CD4-positive, alpha-beta T cell treated with Interferon alpha-2 for 1 hour (primary cell): ENCODE measurements around the gene FRMD4A.
"Not testable (repeated sequence)": the region's sequence is repeated elsewhere in the genome, so short reads cannot be mapped to it uniquely, and the experiment has no call there.

Experiments
- DNase-seq, 2 donors: peaks; one replicate each; pipeline ENCODE4 v3.0.0-alpha.2; 2020 to 2022

FRMD4A gene

DNA sequence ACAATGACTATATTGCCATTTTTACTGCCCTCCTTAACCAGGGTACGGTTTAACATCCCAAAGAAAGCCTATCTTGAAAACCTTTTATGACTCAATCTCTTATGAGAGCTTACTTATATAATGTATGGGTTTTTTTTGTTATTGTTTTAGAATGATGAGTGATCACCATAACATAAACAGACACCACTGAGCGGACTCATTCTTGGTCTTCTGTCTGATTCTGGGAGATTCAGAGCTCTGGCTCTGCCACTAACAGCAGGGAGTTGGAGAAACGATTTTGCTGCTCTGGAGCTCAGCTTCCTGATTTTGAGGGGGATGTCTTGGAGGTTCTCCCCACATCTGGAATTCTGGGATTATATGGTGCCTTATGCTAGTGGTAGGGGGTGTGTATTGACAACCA, 244.1 kb downstream of the FRMD4A start:
- no peak for DNase-seq

DNA sequence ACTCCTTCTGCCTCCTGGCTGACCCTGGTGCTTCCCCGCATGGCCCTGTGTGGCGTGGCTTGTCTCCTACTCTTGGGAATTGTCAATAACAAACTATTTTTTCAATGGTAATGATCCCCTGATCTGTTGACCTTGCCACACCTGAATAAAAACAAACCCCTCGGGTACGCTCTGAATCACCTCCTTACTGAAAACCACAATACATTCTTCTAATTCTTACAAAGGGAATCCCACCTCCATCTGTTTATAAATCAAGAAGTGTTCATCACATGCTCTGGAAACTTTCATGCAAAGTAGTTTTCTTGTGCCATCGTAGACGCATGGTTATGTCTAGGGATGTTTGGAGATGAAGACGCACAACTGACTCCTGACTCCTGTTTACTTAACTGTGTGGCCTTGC, 245.8 kb downstream of the FRMD4A start:
- DNase-seq: no peak

DNA sequence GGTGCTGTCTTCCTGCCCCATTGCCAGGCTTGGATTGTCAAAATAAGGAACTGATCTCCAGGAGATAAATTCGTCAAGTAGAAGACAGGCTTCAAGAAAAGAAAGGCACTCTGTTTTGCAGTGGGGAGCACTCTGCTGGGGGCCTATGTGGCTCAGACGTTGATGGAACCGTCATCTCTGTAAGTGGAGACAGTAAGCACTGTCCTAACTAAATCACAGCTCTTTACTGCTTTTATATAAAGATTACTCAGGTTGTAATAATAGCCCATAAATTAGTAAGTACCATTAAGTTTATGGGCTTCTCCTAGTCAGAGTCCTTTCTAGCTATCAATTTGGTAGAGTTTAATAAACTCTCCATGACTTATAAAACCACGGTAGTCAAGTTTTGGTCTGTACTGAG, 249.9 kb downstream of the FRMD4A start:
- no peak for DNase-seq

DNA sequence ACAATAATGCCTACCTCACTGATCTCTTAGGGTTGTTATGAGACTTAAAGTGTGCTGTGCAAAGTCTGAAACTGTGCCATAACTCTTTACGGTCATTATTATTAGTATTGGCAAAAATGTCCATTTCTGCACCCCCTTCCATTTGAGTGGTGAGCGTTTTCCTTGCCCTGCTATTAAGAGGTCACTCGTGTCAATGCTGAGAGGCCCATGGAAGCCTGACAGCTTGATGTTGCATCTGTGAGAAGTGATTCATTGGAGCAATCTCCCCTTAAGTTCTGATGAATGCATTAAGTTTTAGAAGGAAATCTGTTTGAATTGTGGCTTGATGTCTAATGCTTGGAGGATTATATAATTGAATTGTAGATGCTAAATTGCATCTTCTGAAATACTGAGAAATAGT, 253.3 kb downstream of the FRMD4A start:
- DNase-seq: no peak

DNA sequence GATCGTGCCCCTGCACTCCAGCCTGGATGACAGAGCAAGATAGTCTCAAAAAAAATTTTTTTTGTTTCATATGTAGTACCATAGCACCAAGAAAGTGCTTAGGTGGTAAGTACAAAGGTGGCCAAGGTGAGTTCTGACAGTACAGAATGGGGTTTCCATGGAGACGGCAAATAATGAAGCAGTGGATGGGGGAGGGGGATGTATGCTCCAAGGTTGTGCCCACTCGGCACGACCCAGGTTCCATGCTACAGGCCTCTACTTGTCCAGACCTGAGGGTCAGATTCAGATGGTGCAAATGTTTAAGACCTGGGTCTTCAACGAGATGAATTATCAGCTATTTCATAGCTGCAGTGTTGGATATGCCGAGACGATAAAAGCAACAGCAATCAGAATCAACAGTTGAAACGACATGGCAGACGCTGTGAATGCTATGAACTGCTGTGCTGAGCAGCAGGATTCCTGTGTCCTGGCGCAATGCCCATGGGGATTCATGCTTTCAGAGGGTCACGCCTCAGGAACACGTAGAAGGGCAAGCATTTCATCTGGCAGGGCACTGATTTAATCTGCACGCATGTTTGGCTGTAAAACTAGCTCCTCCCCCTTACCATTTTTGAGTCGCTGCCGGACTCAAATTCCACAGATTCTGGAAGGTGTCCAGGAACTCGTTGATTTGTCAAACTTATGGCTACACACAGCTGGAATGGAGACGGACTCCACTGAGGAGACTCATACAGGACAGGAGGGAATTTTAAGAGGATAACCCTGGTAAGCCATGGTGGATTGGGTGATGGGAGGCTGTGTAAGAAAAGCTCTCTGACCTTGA, 256.5 kb downstream of the FRMD4A start:
- DNase-seq: no peak

DNA sequence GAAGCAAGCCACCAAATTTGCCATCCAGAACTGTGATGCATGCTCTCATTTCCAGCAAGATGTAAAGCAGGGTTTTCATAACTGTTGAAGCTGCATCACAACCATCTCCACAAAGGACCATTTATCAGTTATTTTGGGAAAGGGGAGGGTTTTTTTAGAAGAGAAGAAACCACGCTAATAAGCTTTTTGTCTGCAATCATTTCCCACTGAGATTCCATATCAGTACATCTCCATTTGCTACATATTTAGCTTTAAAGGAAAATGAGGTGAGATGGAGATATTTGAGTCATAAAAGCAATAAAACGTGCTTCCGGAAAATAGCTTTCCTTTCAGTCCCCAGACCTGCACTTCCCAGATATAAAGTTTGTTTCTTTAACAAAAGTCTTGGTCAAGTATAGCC, 258.2 kb downstream of the FRMD4A start:
- no peak for DNase-seq

DNA sequence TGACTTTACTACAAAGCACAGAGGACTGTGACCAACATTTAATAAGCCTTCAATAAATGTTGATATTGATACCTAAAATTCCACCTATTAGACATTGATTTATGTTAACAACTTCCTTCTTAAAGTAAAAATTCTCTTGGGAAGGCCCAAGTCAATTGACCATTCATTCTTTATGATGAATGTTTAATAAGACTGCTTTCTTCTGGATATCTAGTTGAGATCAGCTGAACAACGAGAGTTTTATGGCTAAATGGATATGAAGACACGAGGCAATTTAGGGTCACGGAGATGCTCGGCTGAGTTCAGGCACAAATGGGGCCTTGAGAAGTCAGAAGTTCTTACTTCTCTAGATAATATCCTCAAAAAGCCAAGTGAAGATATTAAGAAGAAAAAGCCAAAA, 258.8 kb downstream of the FRMD4A start:
- DNase-seq: no peak

DNA sequence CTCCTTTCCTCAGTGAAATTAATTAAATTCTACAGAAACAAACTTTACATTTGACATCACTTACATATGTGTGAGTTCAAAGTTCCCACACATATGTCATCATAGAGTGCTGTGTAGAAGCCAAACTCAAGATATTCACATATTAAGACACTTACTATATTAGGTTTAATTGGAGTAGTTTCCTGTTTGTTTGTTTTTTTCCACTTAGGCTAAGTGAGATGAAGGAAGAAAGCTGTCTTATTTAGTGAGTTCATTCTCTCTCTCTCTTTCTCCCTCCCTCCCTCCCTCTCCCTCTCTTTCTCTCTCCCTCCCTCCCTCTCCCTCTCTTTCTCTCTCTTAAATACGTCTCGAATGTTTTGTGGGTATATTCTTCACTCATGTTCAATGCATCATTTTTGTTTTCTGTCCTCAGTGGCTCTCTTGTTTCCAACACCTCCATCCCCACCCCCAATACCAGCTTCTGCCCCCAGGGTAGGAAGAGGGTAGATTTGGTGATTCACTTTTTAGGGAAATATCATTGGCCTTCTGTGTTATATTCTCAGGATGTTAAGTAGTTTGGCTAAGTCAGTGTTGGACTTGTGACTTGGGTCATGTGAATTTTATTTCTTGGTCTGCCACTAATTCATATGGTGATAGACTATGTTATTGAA, 262.0 kb downstream of the FRMD4A start:
- no peak for DNase-seq

DNA sequence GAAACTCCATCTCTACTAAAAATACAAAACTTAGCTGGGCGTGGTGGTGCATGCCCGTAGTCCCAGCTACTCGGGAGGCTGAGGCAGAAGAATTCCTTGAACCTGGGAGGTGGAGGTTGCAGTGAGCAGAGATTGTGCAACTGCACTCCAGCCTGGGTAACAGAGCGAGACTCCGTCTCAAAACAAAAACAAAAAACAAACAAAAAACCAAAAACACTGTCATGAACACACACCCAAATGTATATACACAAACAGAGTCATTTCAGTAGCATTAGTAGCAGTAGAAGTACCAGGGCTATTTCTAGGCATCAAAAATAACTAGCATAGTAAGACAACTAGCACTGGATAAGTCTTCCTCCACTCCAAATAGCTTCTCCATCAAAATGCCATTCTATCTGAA, 263.1 kb downstream of the FRMD4A start:
- not testable (repeated sequence) for DNase-seq

DNA sequence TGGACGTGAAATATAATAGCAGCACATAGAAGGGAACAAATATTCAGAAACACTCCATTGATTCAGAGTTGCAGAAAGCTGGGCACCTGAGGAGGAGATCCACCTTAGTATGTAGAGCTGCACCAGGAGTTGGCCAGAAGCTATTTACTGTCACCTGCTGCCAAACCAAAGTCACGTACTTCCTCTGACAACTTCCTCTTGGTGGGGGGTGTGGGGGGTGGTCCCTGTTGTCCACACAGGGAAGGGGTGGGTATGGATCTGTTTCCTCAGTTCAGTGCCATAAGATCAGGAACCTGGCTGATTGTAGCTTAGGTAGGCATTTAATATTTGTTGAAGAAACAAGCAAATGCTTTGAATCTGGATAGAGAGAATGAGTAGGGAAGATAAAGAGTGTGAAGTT, 264.6 kb downstream of the FRMD4A start:
- no peak for DNase-seq

DNA sequence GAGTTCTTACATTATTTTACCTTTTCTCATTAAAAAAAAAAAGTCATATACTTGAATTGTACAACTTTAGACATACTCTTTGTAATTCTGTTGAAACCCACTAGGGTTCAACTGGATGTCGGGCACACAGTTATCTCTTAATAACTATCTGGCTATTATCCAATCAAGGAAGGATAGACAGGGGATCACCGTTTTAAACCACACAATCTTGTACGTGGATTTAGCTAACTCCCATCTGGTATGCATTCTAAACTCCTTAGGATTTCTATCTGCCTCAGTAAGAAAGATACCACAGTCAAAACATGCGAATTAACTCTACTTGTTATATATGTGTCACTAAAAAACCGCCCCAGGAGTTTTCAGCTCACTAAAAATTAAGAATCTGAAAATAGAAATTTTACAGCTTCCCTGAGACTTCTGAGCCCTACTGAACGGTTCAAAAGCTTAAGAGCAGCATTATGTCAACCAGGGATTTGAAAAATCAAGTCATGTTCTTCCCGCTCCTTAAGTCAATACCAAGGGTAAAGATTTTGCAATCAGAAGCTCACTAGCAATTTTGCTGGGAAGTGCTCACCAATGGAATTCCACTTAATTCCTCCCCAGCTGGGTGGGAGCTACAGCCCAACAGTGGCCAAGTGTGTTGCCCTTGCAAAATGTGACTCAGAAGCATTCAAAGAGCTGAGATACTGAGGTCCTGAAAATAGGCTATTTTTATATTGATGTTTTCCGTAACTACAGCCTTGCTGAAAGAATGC, 267.0 kb downstream of the FRMD4A start:
- DNase-seq: no peak

DNA sequence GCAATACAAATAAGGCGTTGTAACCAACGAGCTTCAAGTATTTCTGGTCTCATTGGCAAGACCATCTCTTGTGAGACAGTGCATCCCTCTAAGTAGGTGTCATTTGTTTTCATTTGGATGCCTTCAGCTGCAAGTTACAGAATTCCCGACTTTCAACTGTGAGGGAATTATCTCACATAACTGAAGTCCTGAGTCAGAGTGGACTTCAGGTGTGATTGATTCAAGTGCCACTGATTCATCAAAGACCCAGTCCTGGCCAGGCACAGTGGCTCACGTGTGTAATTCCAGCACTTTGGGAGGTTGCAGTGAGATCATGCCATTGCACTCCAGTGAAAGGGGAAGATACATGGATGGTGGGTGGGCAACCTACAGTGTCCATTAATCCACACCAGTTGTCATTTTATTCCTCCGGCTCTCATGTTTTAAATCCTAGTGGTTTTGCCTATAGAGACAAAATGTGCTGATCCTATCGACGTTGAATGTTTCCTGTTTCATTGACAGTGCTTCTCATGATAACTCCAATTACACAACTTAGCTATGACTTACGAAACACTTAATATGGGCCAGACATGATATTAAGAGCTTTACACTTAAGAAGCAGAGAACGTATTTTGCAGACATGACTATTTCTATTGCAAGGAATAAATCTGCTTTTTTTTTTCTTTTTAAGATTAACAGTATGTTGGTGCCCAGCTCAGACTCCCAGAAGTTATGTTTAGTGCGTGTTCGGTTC, 268.0 kb downstream of the FRMD4A start:
- DNase-seq: no peak

DNA sequence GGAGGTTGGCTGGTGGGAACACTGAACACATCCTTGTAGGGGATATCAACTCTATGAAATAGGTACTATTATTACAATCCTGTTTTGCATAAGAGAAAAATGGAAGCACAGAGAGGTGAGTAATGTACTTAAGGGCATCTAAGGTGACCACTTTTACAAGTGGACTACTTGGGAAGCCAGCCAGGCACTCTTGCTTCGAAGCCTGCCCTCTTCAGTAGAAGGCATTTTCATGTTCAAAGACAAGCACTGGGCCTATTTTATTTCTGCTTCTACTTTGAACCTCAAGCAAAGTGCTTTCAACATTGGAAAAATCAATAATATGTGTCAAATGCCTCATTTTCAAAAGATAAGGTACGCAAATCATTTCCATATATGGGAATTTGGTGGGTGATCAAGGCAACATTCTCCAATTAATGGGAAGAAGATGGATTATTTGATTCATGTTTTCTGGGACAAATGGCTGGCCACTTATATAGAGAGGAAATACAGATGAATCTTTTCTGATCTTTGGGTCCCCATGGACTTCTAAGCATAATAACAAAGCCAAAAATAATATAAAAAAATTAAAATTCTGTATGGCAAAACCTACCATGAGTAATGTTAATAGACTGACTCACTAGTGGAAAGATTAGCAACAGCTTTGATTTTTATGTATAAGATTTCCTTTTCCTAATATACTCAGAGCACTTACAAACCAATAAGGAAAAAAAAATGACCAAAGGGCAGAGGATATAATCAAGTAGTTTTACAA, 270.2 kb downstream of the FRMD4A start:
- no peak for DNase-seq

DNA sequence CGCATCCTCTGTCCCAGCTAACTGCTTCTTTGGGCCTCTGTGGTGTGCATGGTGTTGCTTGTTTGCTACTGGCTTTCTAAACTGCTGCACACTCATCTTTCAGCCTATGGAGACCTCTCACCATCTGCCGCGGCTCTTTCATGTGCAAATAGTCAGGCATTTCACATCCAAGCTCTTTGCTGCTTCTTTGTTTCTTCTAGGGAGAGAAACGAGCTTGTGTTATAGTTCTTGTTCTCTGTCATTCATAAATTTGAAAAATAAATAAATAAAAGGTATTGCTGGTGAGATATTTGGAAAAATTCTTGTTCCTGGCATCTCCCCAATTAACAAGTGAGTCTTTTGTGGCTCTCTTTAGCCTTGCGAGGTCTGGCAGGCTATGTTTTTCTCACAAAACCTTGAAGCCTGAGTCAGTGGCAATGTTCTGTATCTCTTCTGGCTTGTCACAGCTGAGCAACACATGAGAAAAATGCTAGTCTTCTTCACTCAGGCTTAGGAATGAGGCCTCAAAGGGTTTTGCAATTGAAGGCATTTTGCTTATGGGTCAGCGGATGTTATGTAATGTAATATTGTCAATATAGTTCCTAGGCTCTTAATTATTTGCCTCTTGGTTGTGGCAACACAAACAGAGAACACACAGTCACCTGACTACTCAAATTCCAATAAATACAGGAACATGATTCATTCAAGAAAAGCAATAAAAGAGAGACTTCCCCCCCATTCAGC, 274.0 kb downstream of the FRMD4A start:
- DNase-seq: no peak

DNA sequence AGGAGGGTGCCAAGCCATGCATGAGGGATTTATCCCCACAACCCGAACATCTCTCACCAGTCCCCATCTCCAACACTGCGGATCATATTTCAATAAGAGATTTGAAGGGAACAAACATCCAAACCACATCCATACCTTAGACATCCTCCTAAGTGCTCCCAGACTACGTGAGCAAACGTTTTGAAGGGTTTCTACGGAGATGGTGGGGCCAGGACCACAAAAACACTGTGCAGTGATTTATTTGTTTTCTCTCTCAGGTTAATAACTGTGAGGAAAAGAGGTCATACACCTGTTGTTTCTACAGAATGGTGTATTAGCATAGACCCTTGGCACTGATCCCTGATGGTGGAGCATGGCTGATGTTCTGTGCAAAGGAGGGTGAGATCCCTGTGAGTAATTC, 277.8 kb downstream of the FRMD4A start:
- DNase-seq: no peak

DNA sequence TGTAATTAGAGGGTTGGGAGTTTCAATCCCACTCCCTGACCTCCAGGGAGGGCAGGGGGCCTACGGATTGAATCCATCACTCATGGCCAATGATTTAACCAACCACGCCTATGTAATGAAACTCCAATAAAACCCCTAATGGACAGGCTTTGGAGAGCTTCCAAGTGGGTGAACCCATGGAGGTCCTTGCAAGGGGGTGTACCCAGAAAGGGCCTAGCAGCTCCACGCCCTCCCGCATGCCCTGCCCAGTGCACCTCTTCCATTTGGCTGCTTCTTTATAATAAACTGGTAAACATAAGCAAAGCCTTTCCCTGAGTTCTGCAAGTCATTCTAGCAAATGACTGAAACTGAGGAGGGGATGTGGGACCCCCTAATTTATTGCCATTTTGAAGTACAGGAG, 280.1 kb downstream of the FRMD4A start:
- no peak for DNase-seq

DNA sequence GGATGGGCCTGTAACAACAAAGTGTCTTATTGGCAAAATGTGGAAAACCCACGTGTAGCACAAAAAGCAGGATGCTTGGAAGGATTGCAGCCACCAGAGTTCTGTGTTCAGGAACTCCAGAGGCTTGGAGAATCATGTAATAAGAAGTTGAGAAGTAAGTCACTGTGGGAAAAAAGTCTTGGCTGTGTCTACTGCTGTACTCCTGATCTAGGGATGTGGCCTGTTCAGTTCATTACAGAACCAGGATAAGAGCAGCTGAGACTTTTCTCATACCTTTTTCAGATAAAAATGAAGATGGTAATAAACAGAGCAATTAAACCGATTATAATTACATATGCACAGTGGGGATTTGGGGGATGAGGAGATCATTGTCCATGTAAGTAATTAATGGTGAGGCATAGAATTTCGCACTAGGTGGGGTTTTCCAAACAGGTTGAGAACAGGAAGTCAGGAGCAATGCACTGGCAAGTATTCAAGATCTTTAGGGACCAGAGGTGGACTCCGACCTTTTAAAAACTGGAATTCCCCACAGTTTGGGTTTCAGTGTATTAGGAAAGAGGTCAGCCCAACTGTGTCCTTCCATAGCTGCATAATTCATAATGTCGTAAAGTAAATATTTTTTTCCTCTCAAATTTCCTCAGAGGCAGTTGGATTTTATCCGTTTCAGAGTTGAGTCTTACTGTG, 281.7 kb downstream of the FRMD4A start:
- no peak for DNase-seq

DNA sequence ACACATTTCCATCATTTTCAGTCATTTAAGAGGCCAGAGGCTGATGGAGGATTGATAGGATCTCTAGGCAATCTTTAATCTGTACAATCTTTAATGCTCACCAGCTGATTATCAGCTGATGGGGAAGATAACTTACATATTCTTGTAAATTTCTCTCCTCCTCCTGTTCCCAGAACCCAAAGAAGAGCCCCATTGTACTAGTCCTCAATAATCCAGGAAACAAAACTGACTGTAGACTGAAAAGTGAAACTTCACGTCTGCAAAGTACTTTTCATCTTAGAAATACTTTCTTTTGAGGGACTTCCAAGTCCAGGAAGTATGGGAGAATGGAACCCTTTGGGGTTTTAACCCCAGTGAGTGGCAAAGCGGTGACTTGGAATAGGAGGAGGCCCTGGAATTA, 283.3 kb downstream of the FRMD4A start:
- DNase-seq: no peak

DNA sequence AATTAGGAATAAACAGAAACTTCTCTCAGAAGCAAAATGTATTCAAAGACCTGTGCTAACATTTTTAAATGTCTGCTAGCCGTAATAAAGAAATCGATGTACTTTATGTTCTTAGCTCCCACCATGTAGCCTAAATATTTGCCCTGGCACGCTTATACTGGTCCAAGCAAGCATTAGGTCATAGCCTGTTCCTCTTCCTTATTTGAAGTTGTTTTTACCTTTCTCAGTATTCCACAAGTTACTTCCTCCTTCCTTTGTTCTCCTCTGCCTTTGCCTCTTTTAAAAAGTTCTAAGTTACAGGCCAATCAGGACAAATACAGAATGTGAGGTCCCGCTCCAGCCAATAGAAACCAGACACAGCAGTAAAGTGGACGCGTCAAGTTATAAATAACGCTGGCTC, 288.7 kb downstream of the FRMD4A start:
- DNase-seq: not testable (repeated sequence)

DNA sequence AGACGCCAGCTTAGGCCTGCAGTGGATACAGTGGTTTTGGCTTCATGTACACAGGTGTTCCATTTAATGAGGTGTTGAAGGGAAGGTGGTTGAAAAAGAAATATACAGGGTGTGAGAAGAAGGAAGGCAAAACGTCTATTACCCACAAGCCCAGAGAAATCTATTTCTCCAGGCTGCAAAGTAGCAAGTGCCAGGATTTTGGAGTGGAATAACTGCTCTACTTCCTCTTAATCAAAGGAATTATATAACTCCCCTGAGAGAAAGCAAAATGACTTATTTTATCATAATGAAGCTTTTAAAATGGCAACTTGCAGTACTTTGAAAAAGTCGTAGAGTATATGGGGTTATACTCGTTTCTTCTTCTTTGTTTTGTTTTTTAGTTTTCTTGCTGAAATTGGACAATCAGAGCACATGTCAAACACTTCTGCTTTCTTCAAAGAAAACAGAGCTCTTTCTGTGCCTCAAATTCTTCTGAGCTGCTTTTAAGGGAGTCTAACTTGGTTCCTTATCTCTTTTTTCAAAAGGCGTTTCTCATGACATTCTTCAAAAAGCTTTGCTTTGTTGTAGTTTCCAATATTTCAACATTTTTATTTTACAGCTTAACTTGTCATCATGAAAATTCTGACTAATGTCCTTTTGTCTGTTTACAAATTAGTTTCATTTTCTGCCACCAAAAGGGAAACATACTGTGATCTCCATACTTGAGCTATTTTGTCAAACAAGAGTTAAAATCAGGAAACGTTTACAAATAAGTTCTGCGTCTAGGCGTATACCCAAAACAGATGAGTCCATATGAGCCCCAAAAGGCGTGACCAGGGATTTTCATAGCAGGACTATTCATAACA, 289.7 kb downstream of the FRMD4A start:
- no peak for DNase-seq
